Measurements from ENCODE around the gene MYO18B.
"Not testable (repeated sequence)": the region's sequence is repeated elsewhere in the genome, so short reads cannot be mapped to it uniquely, and the experiment has no call there.

Gene MYO18B

GRCh38 chr22:25955323-25955722, 213.3 kb downstream of the MYO18B start:
- no peak for DNase-seq

- no peak for DNase-seq
These were observed 214.8 kb downstream of the MYO18B start for GRCh38 chr22:25956801-25957200.

GRCh38 chr22:25959818-25960774, 218.1 kb downstream of the MYO18B start:
- no peak for DNase-seq

GRCh38 chr22:25961699-25962098, 219.7 kb downstream of the MYO18B start:
- DNase-seq = no peak

DNA sequence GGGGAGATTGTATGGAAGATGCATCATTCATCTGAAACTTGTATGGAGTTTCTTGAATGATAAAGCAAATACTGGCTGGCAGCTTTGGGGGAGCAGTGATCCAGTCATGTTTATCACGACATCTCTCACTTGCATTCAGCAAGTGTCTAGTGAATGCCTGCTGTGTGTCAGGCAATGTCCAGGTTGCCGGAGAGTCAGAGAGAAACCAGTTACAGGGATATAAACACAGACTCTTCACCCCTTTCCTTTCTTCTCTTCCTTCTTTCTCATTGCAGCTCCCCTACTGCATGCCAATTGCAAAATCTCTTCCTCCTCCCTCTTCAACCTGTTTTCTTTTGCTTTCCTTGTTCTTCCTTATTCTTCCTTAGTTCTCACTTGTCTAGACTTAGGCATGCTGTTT, 220.7 kb downstream of the MYO18B start:
- DNase-seq = no peak

DNA sequence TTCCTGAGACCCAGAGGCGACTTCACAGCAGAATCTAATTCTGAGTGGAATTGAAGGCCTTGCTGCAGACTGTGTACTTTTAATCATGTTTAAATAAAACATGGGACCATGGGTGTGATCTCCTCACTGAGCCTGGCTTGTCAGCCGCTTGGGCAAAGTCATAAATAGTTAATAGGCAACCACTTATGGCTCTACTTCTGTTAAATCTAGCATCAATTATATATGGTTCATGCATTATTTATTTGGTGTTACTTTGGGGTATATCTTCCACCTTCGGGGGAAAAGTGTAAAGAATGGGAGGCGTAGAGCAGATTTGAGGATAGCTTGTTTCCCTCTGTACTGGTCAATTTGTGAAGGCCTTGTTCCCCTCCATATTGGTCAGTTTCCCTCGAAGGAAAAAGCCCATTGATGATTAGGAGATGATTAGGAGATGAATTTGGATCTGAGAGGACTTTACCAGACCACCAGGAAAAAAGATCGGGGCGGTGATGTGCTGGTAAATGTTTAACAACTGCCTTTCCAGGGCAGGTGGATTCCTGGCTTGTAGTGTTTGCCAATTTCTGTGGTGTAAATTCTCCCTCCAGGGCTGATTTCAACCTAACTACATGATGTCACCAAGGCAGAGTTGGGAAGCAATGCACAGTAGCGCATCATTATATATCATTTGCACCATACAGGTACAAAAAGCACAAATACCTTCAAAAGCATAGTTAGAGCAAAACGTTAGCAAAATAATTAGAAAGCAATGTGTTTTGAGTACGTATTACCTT, 223.2 kb downstream of the MYO18B start:
- DNase-seq = no peak

DNA sequence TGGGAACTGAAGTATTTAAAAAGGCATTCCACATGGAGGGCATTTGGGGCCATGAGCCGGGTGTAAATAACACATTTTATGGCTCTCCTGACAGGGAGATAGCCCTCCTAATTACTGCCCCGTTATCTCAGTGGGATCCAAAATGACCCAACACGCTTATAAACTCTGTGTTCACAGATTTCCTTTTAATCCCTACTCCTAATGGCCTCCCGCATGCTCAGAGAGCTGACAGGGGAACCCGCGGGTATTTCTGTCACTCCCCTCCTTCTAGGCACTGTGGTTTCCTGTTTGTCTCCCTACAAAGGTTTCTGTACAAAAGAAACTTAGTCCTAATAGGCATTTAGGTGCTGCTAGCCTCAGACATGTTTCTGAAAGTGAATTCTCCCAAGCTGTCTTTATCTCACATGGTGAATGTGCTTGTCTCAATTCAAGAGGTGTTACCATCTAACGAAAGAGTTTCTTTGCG, 224.5 kb downstream of the MYO18B start:
- no peak for DNase-seq

DNA sequence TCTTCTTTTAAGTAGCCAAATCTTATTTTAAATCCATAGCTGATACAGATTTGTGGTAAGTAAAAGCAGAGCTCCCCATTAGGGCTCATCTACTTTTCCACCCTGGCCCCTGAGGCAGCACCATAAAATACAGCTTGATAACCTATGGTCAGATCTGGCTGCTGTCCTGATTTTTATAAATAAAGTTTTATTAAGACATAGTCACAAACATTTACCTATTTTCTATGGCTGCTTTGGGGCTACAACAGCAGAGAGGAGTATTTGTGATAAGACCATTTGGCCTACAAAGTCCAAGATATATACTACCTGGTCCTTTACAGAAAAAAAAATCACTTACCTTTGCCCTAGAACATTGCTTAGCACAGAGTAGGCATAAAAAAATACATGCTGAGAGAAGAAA, 227.3 kb downstream of the MYO18B start:
- no peak for DNase-seq

GRCh38 chr22:25969901-25970300, 227.9 kb downstream of the MYO18B start:
- no peak for DNase-seq

GRCh38 chr22:25970374-25970911, 228.5 kb downstream of the MYO18B start:
- no peak for DNase-seq

GRCh38 chr22:25970999-25971811, 229.2 kb downstream of the MYO18B start:
- no peak for DNase-seq

DNA sequence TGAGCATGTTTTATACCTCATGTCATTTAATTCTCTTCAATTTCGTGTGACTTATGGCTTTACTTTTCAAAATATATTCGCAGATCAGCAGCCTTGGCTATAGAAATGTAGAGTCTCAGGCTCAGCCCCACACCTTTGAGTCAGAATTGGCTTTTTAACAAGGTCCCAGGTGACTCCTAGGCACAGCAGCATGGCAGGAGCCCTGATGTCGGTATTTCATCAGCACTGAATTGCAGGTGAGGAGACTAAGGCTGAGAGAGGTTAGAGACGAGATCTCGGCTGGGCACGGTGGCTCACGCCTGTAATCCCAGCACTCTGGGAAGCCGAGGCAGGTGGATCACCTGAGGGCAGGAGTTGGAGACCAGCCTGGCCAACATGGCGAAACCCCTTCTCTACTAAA, 230.4 kb downstream of the MYO18B start:
- no peak for DNase-seq

- DNase-seq = no peak
These were observed 234.4 kb downstream of the MYO18B start for GRCh38 chr22:25976356-25976755.

GRCh38 chr22:25979968-25980367, 238.0 kb downstream of the MYO18B start:
- DNase-seq = no peak

GRCh38 chr22:25984911-25985310, 242.9 kb downstream of the MYO18B start:
- not testable (repeated sequence) for DNase-seq

GRCh38 chr22:25987948-25988347, 246.0 kb downstream of the MYO18B start:
- DNase-seq = no peak

- DNase-seq = no peak
These were observed 249.0 kb downstream of the MYO18B start for GRCh38 chr22:25990940-25991339.

DNA sequence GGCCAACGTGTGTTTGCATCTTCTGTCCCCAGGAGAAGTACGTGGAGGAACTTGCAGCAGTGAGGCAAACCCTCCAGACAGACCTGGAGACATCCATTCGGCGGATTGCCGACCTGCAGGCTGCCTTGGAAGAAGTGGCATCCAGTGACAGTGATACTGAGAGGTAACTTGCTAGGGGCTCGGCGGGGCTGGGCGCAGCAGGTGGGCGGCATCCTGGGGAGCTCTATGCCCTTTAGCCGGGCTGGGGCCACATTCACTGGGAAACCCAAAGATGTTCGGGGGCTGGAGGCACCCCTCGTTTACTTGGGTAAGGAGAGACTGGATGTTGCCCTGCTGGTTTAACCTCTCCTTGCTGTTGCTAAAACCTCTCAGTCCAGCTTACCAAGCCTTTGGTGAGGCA, 250.3 kb downstream of the MYO18B start:
- no peak for DNase-seq

GRCh38 chr22:25996669-25997068, 254.7 kb downstream of the MYO18B start:
- no peak for DNase-seq

- no peak for DNase-seq
These were observed 256.1 kb downstream of the MYO18B start for GRCh38 chr22:25997886-25998775.

DNA sequence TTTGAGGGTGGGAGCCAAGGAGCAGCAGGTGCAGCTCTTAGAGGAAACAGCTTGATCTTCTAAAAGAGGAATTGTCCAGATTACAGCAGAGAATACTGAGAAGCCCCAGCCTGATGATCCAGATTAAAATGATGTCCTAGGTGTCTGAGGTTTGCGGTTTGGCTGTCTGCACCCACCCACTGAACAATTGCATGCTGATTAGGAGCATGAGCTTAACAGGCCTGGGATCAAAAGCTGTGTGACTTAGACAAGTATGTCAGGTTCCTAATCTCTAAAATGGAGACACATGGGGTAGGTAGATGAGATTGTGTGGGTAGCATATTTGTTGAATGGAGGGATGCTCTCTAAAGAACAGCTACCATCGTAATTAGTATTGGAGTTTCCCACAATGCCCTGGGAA, 260.5 kb downstream of the MYO18B start:
- DNase-seq = no peak

GRCh38 chr22:26004477-26004876, 262.5 kb downstream of the MYO18B start:
- DNase-seq = no peak
